IPS DF 4.7 (cell line): ENCODE results near the gene TPP1.

ENCODE experiments used
- DNase-seq: peaks from one replicate; pipeline ENCODE4 v3.0.0-alpha.2; 2013; ENCODE audit warnings: low spot score; ENCODE audit errors: extremely low read depth

Gene TPP1

GRCh38 chr11:6563667-6564066, 55.6 kb downstream of the TPP1 start:
- DNase-seq, result no peak

- no peak for DNase-seq
These were observed 56.1 kb downstream of the TPP1 start for GRCh38 chr11:6563121-6563619.
